ENCODE results near the gene ALOX15. TPM values are rescaled to one million over a fixed set of nuclear protein-coding genes. Genes with fewer than 3 reads are reported as not detected.

Gene ALOX15
- total RNA-seq, 1 experiment from 2014 or later: 0.31 TPM

DNA sequence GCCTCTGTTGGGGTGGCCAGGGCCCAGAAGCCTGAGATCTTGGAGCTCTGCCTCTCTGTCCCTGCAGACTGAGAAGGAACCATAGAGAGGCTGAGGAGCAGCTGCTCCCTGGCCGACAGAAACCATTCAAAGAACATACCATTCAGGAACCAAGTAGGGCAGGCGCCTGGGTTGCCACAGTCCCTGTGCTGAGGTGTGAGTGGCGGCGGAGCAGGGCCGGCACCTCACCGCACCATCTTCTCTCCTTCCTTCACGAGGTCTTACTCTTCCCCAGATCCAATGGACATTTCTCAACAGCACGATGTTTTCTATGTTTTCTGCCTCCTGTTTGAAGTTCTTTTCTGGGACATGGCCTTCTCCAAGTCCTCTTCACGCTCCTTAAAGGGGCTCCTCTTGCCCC lies 22.8 kb upstream of the ALOX15 start:
- H4K8ac ChIP-seq (replicated peaks; ENCODE audit: insufficient read length, low read depth, low read length): no peak overlapping the region
- no peak overlapping the region for H3K23ac ChIP-seq (ENCODE audit: insufficient read length, low read depth, low read length)
- H4K91ac ChIP-seq (ENCODE audit: insufficient read length, low read depth, low read length): no peak overlapping the region
- H3K4ac ChIP-seq (ENCODE audit: low read depth, low read length): no peak overlapping the region
- no peak overlapping the region for H3T11ph ChIP-seq (ENCODE audit: low read length)
- no peak overlapping the region for H2BK20ac ChIP-seq (ENCODE audit: low read depth, low read length, poor library complexity, severe bottlenecking)
- H3K56ac ChIP-seq (ENCODE audit: insufficient read length, low read depth, low read length): no peak overlapping the region
- no peaks in the 10 kb centered on the region; the same call in 1 of the 2 replicates for H3K4me1 ChIP-seq (ENCODE audit: insufficient read depth, low read length)
- H4K20me1 ChIP-seq (ENCODE audit: control insufficient read depth, insufficient read depth, insufficient read length): no peaks in the 10 kb centered on the region
- H2AK5ac ChIP-seq (ENCODE audit: insufficient read length, low read length): no peak overlapping the region
- H3K4me3 Mint-ChIP-seq: no peak overlapping the region
- H3K9me3 Mint-ChIP-seq: no peaks in the 10 kb centered on the region
- no peak for DNase-seq
- no peak overlapping the region for H3K27ac ChIP-seq (ENCODE audit: insufficient read length, low read depth, low read length)
- WGBS (ENCODE audit: extremely low coverage, insufficient read length, low lambda C conversion rate): no CpG with 5 or more reads among the region's 9 CpGs
- no peaks in the 10 kb centered on the region for H3K9me3 ChIP-seq (ENCODE audit: control insufficient read depth, low read depth, low read length)
- TF ChIP-seq, protein P1, sequence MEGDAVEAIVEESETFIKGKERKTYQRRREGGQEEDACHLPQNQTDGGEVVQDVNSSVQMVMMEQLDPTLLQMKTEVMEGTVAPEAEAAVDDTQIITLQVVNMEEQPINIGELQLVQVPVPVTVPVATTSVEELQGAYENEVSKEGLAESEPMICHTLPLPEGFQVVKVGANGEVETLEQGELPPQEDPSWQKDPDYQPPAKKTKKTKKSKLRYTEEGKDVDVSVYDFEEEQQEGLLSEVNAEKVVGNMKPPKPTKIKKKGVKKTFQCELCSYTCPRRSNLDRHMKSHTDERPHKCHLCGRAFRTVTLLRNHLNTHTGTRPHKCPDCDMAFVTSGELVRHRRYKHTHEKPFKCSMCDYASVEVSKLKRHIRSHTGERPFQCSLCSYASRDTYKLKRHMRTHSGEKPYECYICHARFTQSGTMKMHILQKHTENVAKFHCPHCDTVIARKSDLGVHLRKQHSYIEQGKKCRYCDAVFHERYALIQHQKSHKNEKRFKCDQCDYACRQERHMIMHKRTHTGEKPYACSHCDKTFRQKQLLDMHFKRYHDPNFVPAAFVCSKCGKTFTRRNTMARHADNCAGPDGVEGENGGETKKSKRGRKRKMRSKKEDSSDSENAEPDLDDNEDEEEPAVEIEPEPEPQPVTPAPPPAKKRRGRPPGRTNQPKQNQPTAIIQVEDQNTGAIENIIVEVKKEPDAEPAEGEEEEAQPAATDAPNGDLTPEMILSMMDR (conservative IDR thresholded peaks at IDR 0.05): no peak
- no peak overlapping the region for H3K27ac Mint-ChIP-seq
- H3K27me3 Mint-ChIP-seq (ENCODE audit: low read depth): peaks cover 6% of the 10 kb centered on the region
- H4K5ac ChIP-seq (ENCODE audit: insufficient read length, low read depth, low read length): no peak overlapping the region
- H2BK15ac ChIP-seq (ENCODE audit: low read depth, low read length): no peak overlapping the region
- H3K4me1 Mint-ChIP-seq: peaks cover 10 to 13% of the 10 kb centered on the region in 2 experiments
- no peak overlapping the region for H3K4me2 ChIP-seq (ENCODE audit: insufficient read depth, insufficient read length, low read length)
- no peak overlapping the region for H2BK120ac ChIP-seq (ENCODE audit: low read depth, low read length, poor library complexity, severe bottlenecking)
- no peak overlapping the region for H3K9ac ChIP-seq (ENCODE audit: extremely low read depth, insufficient read length, low read length)
- H3K36me3 Mint-ChIP-seq (ENCODE audit: insufficient read depth in 1 of 3, low read depth in 3 of 3): no peaks in the 10 kb centered on the region; a peak in 1 of 7 replicates
- H3K27me3 ChIP-seq (ENCODE audit: insufficient read depth, low read length): no peaks in the 10 kb centered on the region
- H3K18ac ChIP-seq (ENCODE audit: insufficient read length, low read depth, low read length): no peak overlapping the region
- no peak overlapping the region for H3K14ac ChIP-seq (ENCODE audit: insufficient read depth, low read length)
- H2BK5ac ChIP-seq (ENCODE audit: insufficient read length, low read length): no peak overlapping the region
- H2BK12ac ChIP-seq (ENCODE audit: insufficient read length, low read depth, low read length): no peak overlapping the region
- no peaks in the 10 kb centered on the region for H3K79me2 ChIP-seq (ENCODE audit: insufficient read depth, low read length)
- no peaks in the 10 kb centered on the region for H3K79me1 ChIP-seq (ENCODE audit: insufficient read depth, low read depth, low read length, poor library complexity, severe bottlenecking)
- no peaks in the 10 kb centered on the region for H3K23me2 ChIP-seq (ENCODE audit: insufficient read length, low read depth, low read length, poor library complexity, severe bottlenecking)
- H2AFZ ChIP-seq (ENCODE audit: low read length): no peak overlapping the region
